K562 treated with DMSO at 1 percent for 48 hours (cell line): ENCODE measurements around the gene PTGDR2. TPM values are rescaled to one million over a fixed set of nuclear protein-coding genes. Genes with fewer than 3 reads are reported as not detected.

Experiments
- total RNA-seq: library from RNA; unstranded; fragments of 300-600 nt; gene quantifications from 2 replicates; pipeline ENCODE4 v1.2.3, GENCODE V29; 2022; ENCODE audit warnings: low replicate concordance; ENCODE audit errors: extremely low read depth

PTGDR2 gene
- not detected in 2 replicates for total RNA-seq

DNA sequence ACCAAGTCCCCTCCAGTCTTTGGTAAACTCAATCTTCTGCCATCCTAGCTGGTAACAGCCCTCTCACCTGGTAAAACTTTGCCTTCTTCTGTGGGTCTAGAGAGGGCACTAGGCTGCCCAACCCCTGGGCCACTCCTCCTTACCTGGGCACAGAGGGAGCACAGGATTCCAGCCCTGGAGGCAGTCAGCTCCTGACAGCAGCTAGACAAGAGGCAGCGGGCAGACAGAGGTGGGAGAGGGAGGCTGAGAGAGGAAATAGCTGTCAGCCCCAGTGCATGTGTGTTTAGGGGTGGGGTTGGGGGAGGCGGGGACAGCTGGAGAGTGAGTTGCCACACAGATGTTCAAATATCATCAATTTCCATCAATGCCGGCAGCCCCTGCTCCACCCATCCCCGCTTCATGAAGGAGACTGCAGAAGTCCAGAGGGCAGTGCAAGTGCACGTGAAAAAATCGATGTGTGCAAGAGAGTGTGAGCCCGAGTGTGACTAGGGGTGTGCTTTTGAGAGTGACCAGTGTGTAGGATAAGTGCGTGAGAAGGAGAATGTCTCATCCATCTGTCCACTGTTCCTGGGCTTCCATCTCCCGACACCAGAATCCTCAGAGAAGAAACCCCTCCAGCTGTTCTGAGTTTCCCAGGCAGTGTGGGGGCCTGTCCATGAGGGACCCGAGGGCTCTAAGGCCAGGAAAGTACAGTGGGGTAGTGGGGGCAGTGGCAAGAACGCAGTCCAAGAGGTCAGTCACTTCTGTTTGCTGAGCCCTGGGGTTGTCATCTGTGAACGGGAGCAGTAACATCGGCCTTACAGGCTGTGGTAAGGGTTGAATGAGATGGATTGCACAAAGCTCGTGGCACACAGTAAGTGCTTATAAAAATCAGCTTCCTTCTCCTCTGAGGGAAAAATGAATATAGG is at the start of gene PTGDR2:
Gene PTGDR2, minus strand, starts transcription at position 225 of the 908 bp plus-strand sequence. CDS start 2,228 bp downstream, outside the sequence.

DNA sequence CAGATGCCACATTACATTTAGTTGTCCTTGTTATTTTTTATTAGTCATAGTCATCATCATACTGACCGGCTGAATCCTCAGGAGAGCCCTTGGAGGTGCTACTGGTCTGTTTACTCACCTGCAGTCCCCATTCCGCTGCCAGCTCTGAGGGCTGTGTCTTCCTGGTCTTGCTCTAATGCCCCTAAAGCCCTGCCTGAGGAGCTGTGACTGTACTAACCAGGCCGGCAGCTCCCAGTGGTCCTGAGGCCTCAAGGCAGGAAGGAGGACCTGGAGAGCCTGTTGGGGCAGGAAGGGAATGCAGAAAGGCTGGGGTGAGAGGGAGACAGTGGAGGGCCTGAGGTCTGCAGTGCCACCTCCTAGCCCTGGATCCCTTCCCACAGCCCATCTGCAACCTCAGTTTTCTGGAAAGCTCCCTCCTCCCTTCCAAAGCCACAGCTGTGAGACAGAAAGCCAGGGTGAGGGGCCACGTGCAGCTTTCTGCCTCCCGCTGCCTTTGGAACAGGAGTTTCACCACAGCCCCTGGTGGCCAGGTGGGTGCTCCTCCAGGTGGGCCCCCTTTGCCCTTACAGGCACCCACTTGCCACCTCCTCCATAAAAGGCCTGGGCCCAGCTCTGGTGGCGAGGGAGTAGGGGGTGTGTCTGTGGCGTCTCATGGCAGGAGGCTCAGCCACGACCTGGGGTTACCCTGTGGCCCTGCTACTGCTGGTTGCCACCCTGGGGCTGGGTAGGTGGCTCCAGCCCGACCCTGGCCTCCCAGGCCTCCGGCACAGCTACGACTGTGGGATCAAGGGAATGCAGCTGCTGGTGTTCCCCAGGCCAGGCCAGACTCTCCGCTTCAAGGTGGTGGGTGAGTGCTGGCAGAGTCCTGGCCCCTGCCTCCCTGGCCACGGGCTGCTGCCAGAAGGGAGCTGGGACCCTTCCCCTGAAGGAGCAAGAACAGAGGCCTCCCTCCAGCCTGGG is 11.4 kb upstream of the PTGDR2 start, which contains the start of gene ZP1:
Gene ZP1, plus strand, starts transcription at position 632 of the 960 bp plus-strand sequence. Its CDS starts 20 bp downstream, at position 652.

GRCh38 chr11:60841797-60842667 is 13.7 kb downstream of the PTGDR2 start, which contains the start of gene CCDC86:
CCDC86 (plus strand) TSS chr11:60842113; CDS start chr11:60842125, 12 bp downstream.

Other genes starting within 250 kb of the PTGDR2 start
- not detected in 2 replicates for gene MS4A8, start 156.3 kb downstream of the PTGDR2 start, total RNA-seq
- not detected in 2 replicates for gene MS4A18, start 131.2 kb downstream of the PTGDR2 start, total RNA-seq
- gene MS4A15, start 99.1 kb downstream of the PTGDR2 start, total RNA-seq, result not detected in 2 replicates
- gene MS4A10, start 70.6 kb downstream of the PTGDR2 start, total RNA-seq, result not detected in 2 replicates
- gene CCDC86, start 13.8 kb downstream of the PTGDR2 start, total RNA-seq, result not detected in 2 replicates
- not detected in 2 replicates for gene ZP1, start 11.6 kb upstream of the PTGDR2 start, total RNA-seq
- gene PRPF19, start 50.6 kb upstream of the PTGDR2 start, total RNA-seq, result not detected in 2 replicates
- not detected in 2 replicates for gene TMEM109, start 58.2 kb upstream of the PTGDR2 start, total RNA-seq
- gene TMEM132A, start 68.5 kb upstream of the PTGDR2 start, total RNA-seq, result not detected in 2 replicates
- gene SLC15A3, start 96.2 kb upstream of the PTGDR2 start, total RNA-seq, result not detected in 2 replicates
- not detected in 2 replicates for gene CD6, start 115.7 kb upstream of the PTGDR2 start, total RNA-seq
- not detected in 2 replicates for gene CD5, start 246.5 kb upstream of the PTGDR2 start, total RNA-seq